Effector memory CD4-positive, alpha-beta T cell (primary cell): ENCODE results near the gene TBXAS1.

Experiments
- DNase-seq, 3 donors: peaks; one replicate each; pipeline ENCODE4 v3.0.0-alpha.2; 2020
- H3K27ac ChIP-seq: 2 replicates; pipeline ENCODE4 v1.7.0; 2013; ENCODE audit warnings: mild to moderate bottlenecking, low read length, moderate library complexity; ENCODE audit not compliant: insufficient read depth, poor library complexity, severe bottlenecking
- H3K27me3 ChIP-seq: replicated peaks from 2 replicates; pipeline ENCODE4 v1.7.0; 2013; ENCODE audit warnings: mild to moderate bottlenecking, low read length; ENCODE audit not compliant: insufficient read depth, control insufficient read depth, poor library complexity, severe bottlenecking
- H3K36me3 ChIP-seq: 2 replicates; pipeline ENCODE4 v1.7.0; 2013; ENCODE audit warnings: mild to moderate bottlenecking, low read length, moderate library complexity; ENCODE audit not compliant: control insufficient read depth, insufficient read depth
- H3K4me1 ChIP-seq: 2 replicates; pipeline ENCODE4 v1.7.0; 2013; ENCODE audit warnings: low read length, mild to moderate bottlenecking; ENCODE audit not compliant: control insufficient read depth, insufficient read depth, poor library complexity, severe bottlenecking
- H3K4me3 ChIP-seq: 2 replicates; pipeline ENCODE4 v1.7.0; 2013; ENCODE audit warnings: low read length, low read depth, mild to moderate bottlenecking; ENCODE audit not compliant: insufficient read depth, poor library complexity, severe bottlenecking
- H3K9me3 ChIP-seq: 2 replicates; pipeline ENCODE4 v1.7.0; 2013; ENCODE audit warnings: mild to moderate bottlenecking, low read length, moderate library complexity; ENCODE audit not compliant: control insufficient read depth

TBXAS1 gene

DNA sequence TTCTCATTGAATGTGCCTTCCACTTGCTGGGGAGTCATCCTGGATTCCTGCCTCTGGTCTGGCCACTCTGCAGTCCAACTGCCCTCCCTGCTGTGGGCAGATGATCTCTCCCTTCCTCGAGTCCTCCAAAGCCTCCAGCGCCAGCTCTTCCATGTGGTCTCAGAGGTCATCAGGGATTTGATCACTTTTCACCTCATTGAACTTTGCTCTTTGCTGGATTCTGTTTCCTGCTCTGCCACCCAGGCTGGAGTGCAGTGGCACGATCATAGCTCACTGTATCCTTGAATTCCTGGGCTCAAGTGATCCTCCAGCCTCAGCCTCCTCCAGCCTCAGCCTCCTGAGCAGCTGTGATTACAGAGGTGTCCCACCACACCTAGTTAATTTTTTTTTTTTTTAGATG is 22.1 kb upstream of the TBXAS1 start:
- Histone ChIP-seq H3K27me3 (no peaks in the 10 kb centered on the region), H3K36me3 (no peaks in the 10 kb centered on the region), H3K4me3 (no peak overlapping the region), H3K9me3 (no peaks in the 10 kb centered on the region), H3K4me1 (no peaks in the 10 kb centered on the region), H3K27ac (no peak overlapping the region)
- DNase-seq, result no peak

DNA sequence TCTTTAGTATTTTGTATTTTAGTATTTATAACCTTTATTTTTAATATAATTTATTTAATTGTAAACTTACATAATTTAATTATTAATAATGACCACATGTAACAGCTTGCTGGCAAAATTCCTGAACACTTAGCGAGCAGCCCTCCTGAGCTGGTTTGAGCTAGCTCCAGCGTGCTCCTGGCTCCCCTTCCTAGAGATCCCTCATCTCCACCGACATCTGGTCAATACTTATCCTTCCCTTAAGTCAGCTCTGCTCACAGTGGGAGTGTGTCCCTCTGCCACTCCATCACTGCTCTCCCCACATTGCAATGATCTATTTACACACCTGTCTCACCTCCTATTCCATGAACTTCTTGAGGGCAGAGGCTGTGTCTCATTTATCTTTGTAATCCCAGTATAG is 20.6 kb upstream of the TBXAS1 start:
- no peak for DNase-seq
- no peaks in the 10 kb centered on the region for H3K4me1 ChIP-seq
- H3K27ac ChIP-seq, result no peak overlapping the region
- no peak overlapping the region for H3K4me3 ChIP-seq
- no peaks in the 10 kb centered on the region for H3K27me3 ChIP-seq
- no peaks in the 10 kb centered on the region for H3K36me3 ChIP-seq
- no peaks in the 10 kb centered on the region for H3K9me3 ChIP-seq

DNA sequence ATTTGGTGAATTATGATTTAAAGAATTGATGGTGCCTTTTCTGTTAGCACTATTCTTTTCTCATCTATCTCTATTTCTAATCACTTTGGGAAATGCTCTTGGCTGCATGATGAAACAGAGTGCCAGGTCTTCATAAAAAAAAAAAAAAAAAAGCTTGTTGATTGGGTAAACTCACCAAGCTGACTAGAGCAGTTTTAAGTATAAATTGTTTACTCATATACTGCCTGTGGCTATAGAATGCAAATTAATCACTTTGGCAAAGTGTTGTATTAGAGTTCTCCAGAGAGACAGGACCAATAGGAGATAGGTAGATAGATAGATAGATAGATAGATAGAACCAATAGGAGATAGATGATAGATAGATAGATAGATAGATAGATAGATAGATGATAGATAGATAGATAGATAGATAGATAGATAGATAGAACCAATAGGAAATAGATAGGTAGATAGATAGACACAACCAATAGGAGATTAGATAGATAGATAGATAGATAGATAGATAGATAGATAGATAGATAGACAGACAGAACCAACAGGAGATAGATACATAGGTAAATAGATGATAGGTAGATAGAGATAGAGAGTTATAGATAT is 20.1 kb upstream of the TBXAS1 start:
- Histone ChIP-seq H3K4me3 (no peak overlapping the region), H3K9me3 (no peaks in the 10 kb centered on the region), H3K36me3 (no peaks in the 10 kb centered on the region), H3K27ac (no peak overlapping the region), H3K4me1 (no peaks in the 10 kb centered on the region), H3K27me3 (no peaks in the 10 kb centered on the region)
- no peak for DNase-seq

DNA sequence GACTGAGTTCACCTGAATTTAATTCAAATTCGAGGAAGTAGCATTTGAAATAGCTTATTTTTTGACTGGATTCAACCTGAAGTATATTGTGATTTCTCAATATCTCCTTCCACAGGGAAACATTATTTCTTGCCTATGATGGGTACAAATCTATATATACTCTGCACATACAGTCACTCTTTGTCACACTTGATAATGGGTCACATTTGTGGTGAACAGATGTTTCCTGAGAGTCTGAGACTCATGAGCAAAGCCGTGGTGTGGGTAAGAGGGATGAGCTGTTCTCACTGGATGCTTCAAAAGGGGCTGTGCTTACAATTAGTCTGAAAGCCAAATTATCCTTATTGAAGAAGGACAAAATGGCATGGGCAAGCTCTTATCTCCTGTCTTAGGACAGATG is 18.0 kb upstream of the TBXAS1 start:
- no peaks in the 10 kb centered on the region for H3K27me3 ChIP-seq
- no peak overlapping the region for H3K4me3 ChIP-seq
- H3K9me3 ChIP-seq, result no peaks in the 10 kb centered on the region
- H3K27ac ChIP-seq, result no peak overlapping the region
- no peak for DNase-seq
- H3K4me1 ChIP-seq, result no peaks in the 10 kb centered on the region
- no peaks in the 10 kb centered on the region for H3K36me3 ChIP-seq

DNA sequence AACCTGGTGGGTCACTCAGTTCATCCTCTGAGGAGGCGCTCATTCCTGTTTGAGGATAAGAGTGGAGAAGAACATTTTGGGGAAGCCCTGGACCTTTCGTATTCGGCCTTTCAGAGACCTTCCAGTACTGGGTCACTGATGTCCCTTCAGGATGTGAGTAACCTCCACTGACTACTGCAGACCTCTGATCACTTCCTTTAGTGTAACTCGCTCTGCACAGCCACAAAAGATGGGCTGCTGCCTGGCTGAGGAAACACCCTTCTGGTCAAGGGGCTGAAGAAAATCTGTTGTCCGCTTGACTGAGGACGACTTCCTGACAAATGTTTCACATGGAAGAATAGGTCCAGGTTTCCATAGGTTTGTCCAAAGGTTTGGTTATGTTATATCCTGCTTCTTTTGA is 15.9 kb upstream of the TBXAS1 start:
- H3K4me3 ChIP-seq, result no peak overlapping the region
- H3K9me3 ChIP-seq, result no peaks in the 10 kb centered on the region
- DNase-seq, result no peak
- H3K27me3 ChIP-seq, result no peaks in the 10 kb centered on the region
- H3K4me1 ChIP-seq, result no peaks in the 10 kb centered on the region
- no peaks in the 10 kb centered on the region for H3K36me3 ChIP-seq
- H3K27ac ChIP-seq, result no peak overlapping the region

DNA sequence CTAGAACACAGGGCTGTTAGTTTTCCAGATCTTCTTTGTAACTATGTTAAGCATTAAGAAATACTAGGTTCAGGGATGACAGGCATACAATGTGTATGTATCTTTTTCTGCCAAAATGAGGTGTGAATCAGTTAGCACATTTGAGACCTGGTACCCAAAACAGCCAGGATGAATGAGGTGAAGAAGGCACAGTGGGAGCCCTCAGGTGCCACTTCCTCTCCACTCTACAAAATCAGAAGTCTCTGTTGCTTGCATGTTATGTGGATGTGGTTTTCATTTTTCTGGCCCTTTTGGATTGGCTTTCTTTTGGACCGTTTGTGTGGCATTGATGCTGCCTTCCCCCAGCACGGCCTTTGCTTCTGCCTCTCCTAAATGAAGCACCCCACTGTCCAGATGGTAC is 15.4 kb upstream of the TBXAS1 start:
- H3K9me3 ChIP-seq, result no peaks in the 10 kb centered on the region
- H3K27me3 ChIP-seq, result no peaks in the 10 kb centered on the region
- no peak overlapping the region for H3K4me3 ChIP-seq
- no peaks in the 10 kb centered on the region for H3K4me1 ChIP-seq
- no peak overlapping the region for H3K27ac ChIP-seq
- H3K36me3 ChIP-seq, result no peaks in the 10 kb centered on the region
- no peak for DNase-seq

DNA sequence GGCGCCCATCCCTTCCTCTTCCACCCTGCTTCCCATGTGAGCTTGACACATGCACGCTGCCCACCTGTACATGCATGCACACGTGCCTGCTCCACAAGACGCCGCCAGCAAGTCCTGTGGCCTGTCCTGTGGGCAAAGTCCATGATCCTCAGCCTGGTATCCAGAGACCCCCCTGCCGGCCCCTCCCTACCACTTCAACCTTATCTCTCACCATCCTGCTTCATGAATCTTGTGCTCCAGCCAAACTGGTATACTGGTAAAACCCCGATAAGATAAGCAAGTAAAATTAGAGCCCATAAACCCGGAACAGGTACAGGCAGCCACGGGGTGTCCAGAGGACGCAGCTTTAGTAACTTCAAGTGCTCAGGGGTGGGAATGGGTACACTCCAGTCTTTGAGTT is 11.8 kb upstream of the TBXAS1 start:
- Histone ChIP-seq H3K9me3 (no peaks in the 10 kb centered on the region), H3K36me3 (no peaks in the 10 kb centered on the region), H3K4me1 (no peaks in the 10 kb centered on the region), H3K4me3 (no peak overlapping the region), H3K27ac (no peak overlapping the region), H3K27me3 (no peaks in the 10 kb centered on the region)
- no peak for DNase-seq

DNA sequence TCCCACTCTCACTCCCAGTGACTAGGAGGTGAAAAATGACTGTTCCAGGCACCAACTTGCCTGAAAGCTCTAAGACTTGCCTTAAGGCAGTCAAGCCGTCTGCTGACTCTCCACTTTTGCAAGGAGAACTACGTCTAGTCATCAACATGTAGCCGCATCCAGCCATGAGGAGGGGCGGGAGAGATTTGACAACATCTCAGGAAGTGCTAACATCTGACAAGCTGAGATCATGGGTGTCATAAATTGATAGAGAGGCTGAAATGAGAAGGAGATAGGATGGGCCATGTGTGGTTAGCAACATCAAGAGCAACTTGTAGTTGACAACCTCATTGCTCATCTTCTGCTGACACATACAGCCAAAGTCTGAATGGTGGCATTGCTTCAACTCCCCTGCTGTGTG is 9.0 kb upstream of the TBXAS1 start:
- DNase-seq, result no peak
- Histone ChIP-seq H3K4me3 (no peak overlapping the region), H3K9me3 (no peaks in the 10 kb centered on the region), H3K4me1 (no peaks in the 10 kb centered on the region), H3K27me3 (no peaks in the 10 kb centered on the region), H3K36me3 (no peaks in the 10 kb centered on the region), H3K27ac (no peak overlapping the region)

DNA sequence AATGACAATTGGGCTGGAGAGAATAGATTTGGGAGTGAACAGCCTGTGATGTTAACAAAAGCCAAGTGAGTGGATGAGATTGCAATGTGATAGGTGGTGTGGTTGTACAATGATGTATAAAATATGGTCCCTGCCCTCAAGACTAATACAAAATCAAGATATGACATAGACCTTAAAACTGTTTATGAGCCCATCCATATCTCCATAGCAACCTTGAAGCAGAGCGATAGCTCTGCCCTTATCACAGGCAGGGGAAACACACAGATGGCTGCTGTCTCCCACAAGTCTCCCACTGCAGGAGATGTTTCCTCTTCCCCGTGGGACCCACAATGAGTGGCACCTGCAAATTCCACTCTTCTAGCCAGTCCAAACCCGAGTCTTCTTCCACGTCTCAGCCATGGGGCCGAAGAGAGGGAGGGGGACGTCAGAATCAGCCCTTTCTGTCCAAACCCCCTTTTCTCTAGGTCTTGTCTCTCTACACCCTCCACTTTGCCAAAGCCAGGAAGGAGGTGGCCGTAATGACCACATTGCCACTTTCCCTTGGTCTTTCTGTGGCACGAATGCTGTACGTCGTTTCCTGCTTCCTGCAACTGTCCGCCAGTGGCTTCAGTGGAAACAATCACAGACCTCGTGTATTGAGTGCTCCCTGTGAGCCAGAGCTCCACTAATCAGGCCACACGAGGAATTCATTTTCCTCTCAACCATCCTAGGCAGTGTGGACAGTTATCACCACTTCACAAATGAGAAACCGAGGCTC is 7.5 kb upstream of the TBXAS1 start:
- Histone ChIP-seq H3K36me3 (no peaks in the 10 kb centered on the region), H3K27me3 (no peaks in the 10 kb centered on the region)
- DNase-seq, result no peak

DNA sequence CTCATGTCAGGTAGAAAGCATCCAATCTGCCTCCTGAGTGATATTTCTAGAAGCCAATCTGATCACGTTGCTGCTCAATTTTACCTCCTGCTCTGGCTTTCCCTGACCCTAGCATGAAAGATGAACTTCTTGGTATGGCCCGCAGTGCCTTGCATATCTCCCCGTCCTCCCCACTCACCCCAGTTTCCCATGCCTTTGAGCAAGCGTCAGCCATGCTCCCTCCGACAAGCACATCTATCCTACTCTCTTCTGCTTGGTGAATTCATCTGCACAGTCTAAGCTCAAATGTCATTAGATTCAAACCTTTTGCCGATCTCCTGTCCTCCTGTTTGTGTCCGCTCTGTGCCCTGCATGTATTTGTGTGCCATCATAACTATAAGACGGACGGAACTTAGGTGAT is 6.2 kb upstream of the TBXAS1 start:
- H3K27me3 ChIP-seq, result no peaks in the 10 kb centered on the region
- H3K9me3 ChIP-seq, result no peaks in the 10 kb centered on the region
- H3K36me3 ChIP-seq, result no peaks in the 10 kb centered on the region
- no peak for DNase-seq
- H3K4me3 ChIP-seq, result no peak overlapping the region
- no peaks in the 10 kb centered on the region for H3K4me1 ChIP-seq
- no peak overlapping the region for H3K27ac ChIP-seq

More for the DNA sequence above, 7.5 kb upstream of the TBXAS1 start:
- H3K4me3 ChIP-seq, result no peak overlapping the region
- no peaks in the 10 kb centered on the region for H3K9me3 ChIP-seq
- no peaks in the 10 kb centered on the region for H3K4me1 ChIP-seq
- H3K27ac ChIP-seq, result no peak overlapping the region
